Left lung (tissue), 10 donors: ENCODE measurements around the gene CYP39A1. TPM values are rescaled to one million over a fixed set of nuclear protein-coding genes. Genes with fewer than 3 reads are reported as not detected.

Experiments used
- ATAC-seq: fragments of 200-7000 bp; cut with Tn5 transposase; one replicate; pipeline ENCODE4 v1.9.1; 2020; ENCODE audit warnings: moderate library complexity
- DNase-seq, 4 donors: peaks; one replicate each; pipeline ENCODE4 v3.0.0-alpha.2; 2013 to 2020
- H3K27ac ChIP-seq, 2 donors: fragments of 200-600 bp; sonication (generic) in 1 of 2; one replicate each; pipeline versions ENCODE4 v1.5.0 to v1.8.0; 2020 to 2021
- H3K27me3 ChIP-seq, 2 donors: fragments of 200-600 bp; sonication (generic) in 1 of 2; one replicate each; pipeline versions ENCODE4 v1.5.0 to v1.8.0; 2020 to 2021
- H3K36me3 ChIP-seq, 2 donors: fragments of 200-600 bp; sonication (generic) in 1 of 2; one replicate each; pipeline versions ENCODE4 v1.5.0 to v1.8.0; 2020 to 2021
- H3K4me1 ChIP-seq, 2 donors: fragments of 200-600 bp; one replicate each; pipeline ENCODE4 v1.8.0; 2021
- H3K4me3 ChIP-seq, 2 donors: fragments of 200-600 bp; sonication (generic) in 1 of 2; one replicate each; pipeline versions ENCODE4 v1.5.0 to v1.8.0; 2020 to 2021; ENCODE audit warnings: mild to moderate bottlenecking in 1 of 2
- H3K9me3 ChIP-seq, 2 donors: fragments of 200-600 bp; sonication (generic) in 1 of 2; one replicate each; pipeline versions ENCODE4 v1.5.0 to v1.8.0; 2020 to 2021
- intact Hi-C, 2 donors: fragments of 100-400 bp; cut with DNase I; formaldehyde crosslinking; loops; one replicate each; pipeline versions ENCODE4 v1.11.2 to v1.14.2; 2022
- polyA plus RNA-seq, 6 donors: library from polyadenylated mRNA; unstranded; fragments of 120-200 nt; gene quantifications; one replicate each; pipeline ENCODE4 v1.2.1, GENCODE V29; 2013; ENCODE audit not compliant: insufficient read length in 6 of 6
- total RNA-seq, 2 donors: library from RNA; stranded (reverse); fragmentation: NEBNext Ultra II Directional; extraction: Animal tissue kit (Norgen Biotek cat#: 25700); gene quantifications; one replicate each; pipeline ENCODE4 v1.2.1, GENCODE V29; 2021
- TF ChIP-seq, protein P1 (sequence below), 2 donors: fragments of 200-600 bp; sonication (generic) in 1 of 2; IDR thresholded peaks; one replicate each; pipeline versions ENCODE4 v1.5.0 to v1.8.0; 2021; ENCODE audit warnings: antibody characterized with exemption in 2 of 2
- donor health status: DM: no; HTN: yes; CAD: no.
- donor health status: DM: no; HTN: no; CAD: no.

CYP39A1 gene
- total and polyA plus RNA-seq, 8 donors = 4.5 to 11.9 (median 9.8) TPM

DNA sequence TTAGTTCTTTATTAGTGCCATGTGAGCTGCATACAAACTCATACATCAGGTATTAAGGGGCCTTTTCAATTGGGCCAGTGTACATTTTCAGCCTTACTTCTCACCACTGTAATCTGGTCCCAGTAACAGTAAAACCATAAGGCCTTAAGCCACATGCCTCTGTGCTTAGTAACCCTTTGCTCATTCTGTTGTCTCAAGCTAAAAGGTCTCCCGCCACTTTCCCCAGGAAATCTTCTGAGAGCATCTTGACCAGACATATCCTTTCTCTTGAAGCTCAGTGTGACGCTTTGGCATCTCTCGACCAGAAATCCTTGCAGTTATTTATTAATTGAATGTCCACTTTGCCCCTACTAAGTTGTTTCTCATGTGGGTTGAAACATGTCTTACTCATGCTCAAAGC is 68.0 kb downstream of the CYP39A1 start:
- ATAC-seq (no peak), DNase-seq (no peak)
- Histone ChIP-seq H3K27ac (no peak overlapping the region), H3K4me1 (no peaks in the 10 kb centered on the region), H3K4me3 (no peak overlapping the region), H3K27me3 (no peaks in the 10 kb centered on the region), H3K9me3 (no peaks in the 10 kb centered on the region), H3K36me3 (no peaks in the 10 kb centered on the region)
- intact Hi-C loops = no loop called here
- TF ChIP-seq, protein P1, sequence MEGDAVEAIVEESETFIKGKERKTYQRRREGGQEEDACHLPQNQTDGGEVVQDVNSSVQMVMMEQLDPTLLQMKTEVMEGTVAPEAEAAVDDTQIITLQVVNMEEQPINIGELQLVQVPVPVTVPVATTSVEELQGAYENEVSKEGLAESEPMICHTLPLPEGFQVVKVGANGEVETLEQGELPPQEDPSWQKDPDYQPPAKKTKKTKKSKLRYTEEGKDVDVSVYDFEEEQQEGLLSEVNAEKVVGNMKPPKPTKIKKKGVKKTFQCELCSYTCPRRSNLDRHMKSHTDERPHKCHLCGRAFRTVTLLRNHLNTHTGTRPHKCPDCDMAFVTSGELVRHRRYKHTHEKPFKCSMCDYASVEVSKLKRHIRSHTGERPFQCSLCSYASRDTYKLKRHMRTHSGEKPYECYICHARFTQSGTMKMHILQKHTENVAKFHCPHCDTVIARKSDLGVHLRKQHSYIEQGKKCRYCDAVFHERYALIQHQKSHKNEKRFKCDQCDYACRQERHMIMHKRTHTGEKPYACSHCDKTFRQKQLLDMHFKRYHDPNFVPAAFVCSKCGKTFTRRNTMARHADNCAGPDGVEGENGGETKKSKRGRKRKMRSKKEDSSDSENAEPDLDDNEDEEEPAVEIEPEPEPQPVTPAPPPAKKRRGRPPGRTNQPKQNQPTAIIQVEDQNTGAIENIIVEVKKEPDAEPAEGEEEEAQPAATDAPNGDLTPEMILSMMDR (IDR thresholded peaks at IDR 0.05) = no peak

DNA sequence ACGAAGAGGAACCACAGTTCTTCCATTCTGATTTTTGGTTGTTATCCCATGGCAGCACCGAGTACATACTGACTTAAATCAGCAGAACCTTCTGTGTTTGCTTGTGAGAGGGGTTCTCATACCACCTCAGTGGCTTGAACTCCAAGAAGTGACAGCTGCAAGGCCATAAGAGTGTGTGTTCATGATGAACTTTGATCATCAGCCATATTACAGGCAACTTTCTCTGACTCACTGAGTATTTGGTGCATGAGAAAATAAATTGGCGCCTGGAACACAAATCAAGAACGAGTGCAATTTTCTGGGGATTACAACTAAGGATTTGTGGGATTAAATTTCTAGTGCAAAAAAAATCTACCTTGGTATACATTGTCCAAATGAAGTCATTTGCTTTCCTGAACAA is 68.9 kb downstream of the CYP39A1 start:
- no peaks in the 10 kb centered on the region for H3K4me1 ChIP-seq
- no peaks in the 10 kb centered on the region for H3K9me3 ChIP-seq
- no peak for ATAC-seq
- H3K27me3 ChIP-seq = no peaks in the 10 kb centered on the region
- intact Hi-C loops = no loop called here
- H3K36me3 ChIP-seq = no peaks in the 10 kb centered on the region
- no peak overlapping the region for H3K4me3 ChIP-seq
- DNase-seq = no peak
- TF ChIP-seq, protein P1 (IDR thresholded peaks at IDR 0.05) = no peak
- H3K27ac ChIP-seq = no peak overlapping the region

DNA sequence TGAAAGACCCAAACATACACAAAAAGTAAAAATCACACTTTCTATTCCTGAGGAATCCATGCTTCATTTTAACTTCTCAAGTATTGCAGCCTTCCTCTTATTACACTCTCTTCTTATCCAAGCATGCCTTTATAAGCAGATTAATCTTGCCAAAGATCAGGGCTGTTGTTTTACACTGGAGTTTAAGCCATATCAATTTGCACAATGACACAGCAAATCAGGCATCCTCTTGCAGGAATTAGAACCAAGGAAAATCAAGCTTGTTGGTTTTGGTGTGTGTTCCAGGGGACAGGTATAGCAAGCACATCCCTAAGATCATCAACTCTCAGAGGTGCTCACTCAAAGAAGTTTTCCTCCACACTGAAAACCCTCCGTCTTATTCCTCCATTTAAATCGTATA is 69.5 kb downstream of the CYP39A1 start:
- Histone ChIP-seq H3K4me3 (no peak overlapping the region), H3K27ac (no peak overlapping the region), H3K27me3 (no peaks in the 10 kb centered on the region), H3K36me3 (no peaks in the 10 kb centered on the region), H3K9me3 (no peaks in the 10 kb centered on the region), H3K4me1 (no peaks in the 10 kb centered on the region)
- TF ChIP-seq, protein P1 (IDR thresholded peaks at IDR 0.05) = no peak
- intact Hi-C loops = no loop called here
- DNase-seq (no peak), ATAC-seq (no peak)

DNA sequence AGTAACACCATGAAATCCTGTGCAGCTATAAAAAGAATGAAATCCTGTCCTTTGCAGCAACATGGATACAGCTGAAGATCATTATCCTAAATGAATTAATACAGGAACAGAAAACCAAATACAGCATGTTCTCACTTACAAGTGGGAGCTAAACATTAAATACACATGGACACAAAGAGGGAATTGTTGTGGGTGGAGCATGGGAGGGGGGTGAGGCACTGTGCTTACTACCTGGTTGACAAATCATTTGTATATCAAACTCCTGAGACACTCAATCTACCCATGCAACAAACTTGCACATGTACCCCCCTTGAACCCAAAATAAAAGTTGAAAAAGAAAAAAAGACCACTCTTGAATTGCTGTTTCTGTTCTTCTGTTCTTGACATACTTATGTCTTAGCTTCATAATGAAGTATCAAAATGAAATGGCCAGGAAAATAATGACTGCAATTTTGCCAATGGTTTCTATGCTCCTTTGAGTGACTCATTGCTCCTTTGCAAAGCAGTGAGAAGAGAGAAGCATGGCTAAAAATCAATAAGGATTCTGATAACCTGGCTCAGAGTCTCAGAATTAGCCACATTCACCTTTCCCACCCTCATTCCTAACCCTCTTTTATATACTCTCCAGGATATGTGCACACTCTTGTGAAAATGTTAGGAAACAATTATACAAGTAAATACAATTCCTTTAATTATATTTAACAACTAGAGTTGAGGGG is 71.0 kb downstream of the CYP39A1 start:
- no peak overlapping the region for H3K4me3 ChIP-seq
- H3K36me3 ChIP-seq = no peaks in the 10 kb centered on the region
- no peaks in the 10 kb centered on the region for H3K27me3 ChIP-seq
- no peaks in the 10 kb centered on the region for H3K4me1 ChIP-seq
- ATAC-seq (no peak), DNase-seq (no peak)
- H3K27ac ChIP-seq = no peak overlapping the region
- no peaks in the 10 kb centered on the region for H3K9me3 ChIP-seq
- TF ChIP-seq, protein P1 (IDR thresholded peaks at IDR 0.05) = no peak
- intact Hi-C loops = no loop called here

DNA sequence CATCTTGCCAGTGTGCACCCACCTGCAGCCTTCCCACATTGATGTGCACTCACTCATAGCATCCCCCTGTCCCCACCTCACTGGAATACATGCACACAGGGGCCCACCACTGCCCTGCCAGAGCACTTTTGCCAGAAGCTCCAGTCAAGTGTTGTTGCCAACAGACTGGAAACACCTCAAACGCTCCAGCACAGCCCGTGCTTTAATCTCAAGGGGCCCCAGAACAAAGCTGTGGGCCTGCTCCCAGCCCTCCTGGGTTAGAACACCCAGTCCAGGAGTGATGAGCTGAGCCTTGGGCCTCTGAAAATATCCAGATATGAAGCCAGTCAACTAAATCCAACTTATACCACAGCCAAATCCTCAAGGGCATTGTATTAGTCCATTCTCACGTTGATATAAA is 77.1 kb downstream of the CYP39A1 start:
- Histone ChIP-seq H3K9me3 (no peaks in the 10 kb centered on the region), H3K4me1 (no peaks in the 10 kb centered on the region), H3K36me3 (no peaks in the 10 kb centered on the region), H3K27me3 (no peaks in the 10 kb centered on the region), H3K4me3 (no peak overlapping the region), H3K27ac (no peak overlapping the region)
- DNase-seq (no peak), ATAC-seq (no peak)
- TF ChIP-seq, protein P1 (IDR thresholded peaks at IDR 0.05) = no peak
- intact Hi-C loops = no loop called here
